NCI-H510A treated with DMSO at 0.1 percent for 48 hours (cell line): Measurements from ENCODE around the gene MKLN1.
A peak's percentile ranks its signal among the peaks of the same experiment; 100 is the strongest.

ENCODE experiments used
- DNase-seq: peaks from one replicate; lab custom pipeline; 2025; lab: John Stamatoyannopoulos, UW

The MKLN1 gene

DNA sequence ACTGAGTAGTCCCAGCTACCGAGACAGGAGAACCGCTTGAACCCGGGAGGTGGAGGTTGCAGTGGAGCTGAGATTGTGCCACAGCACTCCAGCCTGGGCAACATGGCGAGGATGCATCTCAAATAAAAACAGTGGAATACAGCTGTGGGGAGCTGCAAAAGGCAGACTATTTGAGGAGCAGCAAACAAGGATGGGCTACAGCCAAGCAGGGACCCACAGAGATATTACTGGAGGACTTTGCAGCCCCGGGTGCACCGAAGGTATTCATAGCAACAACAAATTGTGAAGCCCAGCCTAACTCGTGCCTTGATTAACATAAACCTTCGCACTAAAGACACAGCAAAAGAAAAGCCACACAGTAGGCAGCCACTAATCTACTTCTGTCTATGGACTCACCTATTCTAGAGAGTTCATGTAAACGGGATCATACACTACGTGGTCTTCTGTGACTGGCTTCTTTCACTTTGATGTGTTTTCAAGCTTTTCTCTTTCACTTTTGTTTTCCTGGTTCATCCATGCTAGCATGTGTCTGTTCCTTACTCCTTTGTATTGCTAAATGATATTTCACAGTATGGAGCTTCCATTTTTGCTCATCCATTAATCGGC, 194.8 kb downstream of the MKLN1 start:
- no peak for DNase-seq

DNA sequence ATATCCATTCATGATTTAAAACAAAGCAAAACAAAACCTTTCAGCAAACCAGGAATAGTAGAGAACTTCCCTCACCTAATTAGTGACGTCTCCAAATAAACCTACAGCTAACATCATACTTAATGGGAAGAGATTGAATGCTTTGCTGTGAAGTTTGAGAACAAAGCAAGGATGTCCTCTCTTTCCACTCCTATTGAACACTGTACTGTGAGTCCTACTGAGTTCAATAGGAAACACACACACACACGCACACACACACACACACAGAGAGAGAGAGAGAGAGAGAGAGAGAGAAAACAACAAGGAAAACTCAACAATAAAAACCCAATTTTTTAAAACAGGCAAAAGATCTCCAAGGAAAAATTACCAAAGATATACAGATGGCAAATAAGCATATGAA, 196.4 kb downstream of the MKLN1 start:
- no peak for DNase-seq

DNA sequence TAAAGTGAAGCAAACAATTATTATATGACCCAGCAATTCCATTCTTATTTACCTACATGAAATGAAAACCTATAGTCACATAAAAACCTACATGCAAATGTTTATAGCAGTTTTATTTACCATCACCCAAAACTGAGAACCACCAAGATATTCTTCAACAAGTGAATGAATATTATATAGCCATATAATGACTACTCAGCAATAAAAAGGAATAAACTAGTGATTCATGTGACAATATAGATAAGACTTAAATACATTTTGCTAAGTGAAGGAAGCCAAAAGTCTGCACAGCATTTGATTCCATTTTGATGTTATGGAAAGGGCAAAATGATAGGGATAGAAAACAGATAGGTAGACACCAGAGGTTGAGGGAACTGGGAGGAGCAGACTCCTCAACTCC, 197.0 kb downstream of the MKLN1 start:
- DNase-seq = no peak

DNA sequence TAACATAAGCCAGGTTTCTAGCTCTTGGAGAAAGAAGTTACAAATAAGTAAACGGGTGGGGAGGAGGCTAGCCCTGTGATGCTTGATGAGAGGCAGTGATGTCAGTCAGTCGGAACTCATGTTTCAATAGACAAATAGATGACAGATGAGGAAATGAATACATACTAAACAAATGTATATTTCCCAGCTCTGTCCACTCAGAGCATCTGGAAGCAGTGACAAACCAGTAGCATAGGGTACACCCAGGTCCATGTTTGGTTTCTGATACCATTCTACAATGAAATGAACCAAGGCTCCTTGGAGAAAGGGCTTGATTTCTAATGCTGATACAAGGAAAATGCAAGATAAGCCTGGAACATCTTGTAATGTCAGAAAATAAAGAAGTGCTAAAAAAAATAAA, 198.1 kb downstream of the MKLN1 start:
- peak; percentile 12 for DNase-seq

DNA sequence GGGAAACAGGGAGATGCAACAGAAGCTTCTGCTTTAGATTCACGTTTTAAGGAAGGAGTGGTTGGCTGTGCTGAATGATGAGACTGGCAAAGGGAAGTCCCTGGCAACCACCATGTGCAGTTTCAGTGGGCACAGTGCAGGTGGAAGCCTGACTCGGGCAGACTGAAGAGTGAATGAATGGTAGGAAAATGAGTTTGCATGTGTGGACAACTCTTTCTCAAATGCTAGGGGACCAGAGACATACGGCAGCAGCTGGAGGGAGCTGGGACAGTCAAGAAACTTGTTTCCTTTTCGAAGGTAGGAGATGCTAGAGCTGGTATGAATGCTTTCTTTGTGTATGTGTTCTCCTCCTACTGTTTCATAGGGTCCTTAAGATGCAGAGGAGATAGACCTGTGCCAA, 199.8 kb downstream of the MKLN1 start:
- DNase-seq = no peak

DNA sequence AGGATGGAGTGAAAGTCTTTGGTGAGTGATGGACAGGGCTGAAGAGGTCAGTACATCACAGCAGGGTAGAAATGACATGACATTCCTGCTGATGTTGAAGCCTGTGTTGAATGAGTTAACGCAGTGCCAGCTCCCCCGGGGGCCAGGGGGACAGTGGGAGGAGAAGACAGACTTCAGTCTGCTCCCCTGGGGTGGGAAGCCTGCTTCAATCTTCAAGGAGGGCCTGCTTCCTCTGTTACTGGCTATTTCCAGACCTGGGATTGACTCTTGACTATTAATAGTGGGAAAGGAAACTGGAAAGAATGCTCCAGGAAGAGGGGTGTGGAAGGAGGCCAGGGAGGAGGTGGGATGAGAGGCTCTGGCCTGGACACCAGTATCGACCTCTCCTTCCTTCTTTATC, 201.5 kb downstream of the MKLN1 start:
- DNase-seq = no peak

DNA sequence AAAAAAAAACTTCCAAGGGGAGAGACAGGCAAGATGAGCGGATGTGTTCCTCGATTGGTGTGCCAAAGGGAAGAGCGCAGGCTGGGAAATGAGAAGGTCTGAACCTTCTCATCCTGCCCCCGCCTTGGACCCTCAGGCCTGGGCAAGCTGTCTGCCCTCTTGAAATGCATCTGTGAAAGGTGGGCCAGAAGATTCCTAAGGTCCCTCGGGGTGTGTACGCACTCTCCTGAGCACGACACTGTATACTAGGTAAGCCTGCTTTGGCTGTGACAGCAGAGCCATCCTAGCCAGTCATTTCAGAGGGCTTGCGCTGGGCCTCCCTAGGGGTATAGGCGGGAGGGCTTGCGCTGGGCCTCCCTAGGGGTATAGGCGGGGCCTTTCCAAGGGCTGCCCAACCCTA, 201.9 kb downstream of the MKLN1 start:
- no peak for DNase-seq

DNA sequence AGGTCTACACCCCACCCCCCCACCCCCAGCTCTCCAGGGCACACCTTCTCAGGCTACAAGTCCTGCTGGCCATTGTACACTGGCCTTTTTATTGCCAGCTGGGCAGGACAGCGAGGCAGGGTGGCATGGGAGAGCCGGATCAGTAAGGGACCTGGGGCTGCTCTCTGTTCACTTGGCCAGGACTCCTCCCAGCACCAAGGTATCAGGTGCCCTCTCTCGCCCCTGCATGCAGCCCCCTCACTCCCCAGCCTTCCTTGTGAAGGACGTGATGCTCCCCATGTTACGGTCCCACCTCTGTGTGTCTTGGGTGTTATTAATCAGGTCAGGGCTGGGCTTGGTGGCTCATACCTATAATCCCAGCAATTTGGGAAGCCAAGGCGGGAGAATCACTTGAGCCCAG, 202.5 kb downstream of the MKLN1 start:
- no peak for DNase-seq

DNA sequence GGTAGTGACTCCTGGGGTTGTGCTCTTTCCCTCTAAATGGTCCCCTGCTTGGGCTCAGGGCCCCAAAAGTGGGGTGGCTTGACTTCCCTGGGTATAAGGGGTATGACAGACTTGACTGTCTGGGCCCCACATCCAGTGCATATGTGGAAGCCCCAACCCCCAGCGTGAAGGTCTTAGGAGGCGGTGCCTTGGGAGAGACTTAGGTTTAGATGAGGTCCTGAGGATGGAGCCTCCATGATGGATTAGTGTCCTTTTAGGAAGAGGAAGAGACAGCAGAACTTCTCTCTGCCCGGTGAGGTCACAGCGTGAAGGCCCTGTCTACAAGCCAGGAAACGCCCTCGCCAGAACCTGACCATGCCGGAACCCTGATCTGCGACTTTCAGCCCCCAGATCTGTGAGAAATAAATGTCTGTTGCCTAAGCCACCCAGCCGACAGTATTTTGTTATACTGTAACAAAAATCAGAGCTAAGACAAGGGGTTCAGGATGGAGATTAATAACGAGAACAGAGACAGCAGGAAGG, 205.0 kb downstream of the MKLN1 start:
- DNase-seq = no peak

DNA sequence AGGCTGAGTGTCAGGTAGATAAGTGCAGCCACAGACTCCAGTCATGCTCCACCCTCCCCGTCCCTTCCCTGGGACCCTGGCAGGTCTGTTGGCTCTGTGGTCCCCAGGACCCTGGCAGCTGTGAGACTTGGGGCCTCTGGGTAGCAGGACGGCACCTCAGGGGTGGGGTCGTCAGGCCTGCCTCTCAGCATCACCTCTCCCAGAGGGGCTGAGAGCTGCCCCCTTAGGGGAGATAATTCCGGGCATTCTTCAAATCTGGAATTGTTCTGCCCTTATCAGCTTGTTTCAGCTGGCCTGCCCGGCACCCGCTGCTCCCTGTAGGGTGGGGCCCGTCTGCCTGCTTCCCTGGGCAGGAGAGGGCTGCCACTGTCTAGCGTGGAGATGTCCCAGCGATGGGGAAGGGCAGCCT, 205.5 kb downstream of the MKLN1 start:
- DNase-seq = no peak

DNA sequence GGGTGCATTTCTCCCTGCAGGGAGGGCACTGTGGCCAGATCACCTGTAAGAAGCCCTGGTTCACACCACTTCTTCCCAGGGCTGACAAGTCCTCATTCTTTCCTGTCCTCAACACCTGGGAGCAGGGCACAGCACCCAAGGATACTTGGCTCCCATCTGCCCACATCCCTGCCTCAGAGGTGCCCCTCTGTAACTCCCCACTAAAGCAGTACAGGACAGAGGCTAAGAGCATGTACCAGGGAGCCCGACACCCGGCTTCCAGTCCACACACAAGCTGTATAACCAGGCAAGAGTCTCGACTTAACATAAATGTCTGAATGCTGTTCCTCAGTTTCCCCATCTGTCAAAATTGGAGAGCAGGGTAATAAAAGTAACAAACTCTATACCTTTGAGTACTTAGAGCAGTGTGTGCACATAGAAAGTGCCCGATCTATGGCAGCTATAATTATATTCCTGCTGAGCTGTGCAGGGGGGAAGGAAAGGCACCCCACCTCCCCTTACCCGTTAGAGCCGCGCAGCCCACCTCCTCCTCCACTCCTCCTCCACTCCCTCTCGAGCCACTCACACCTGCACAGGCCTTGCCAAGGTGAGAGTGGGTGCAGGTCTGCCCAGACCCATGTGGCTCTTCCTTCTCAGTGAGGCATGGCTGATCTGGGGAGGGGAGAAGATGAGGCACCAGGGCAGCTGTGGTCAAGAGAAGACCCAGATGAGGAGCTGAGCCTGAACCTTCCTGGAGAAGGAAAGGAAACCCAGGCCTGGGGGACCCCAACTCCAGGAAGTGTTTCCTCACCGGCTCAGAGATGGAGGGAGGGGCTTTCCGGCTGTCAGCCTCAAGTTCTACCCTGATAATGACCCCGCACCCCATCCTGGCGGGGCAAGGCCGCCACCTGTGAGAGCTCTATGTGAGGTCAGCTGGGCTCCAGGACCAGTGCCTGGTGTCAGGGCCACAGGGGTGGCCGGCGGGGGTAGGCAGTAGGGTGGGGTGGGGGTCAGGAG, 206.2 kb downstream of the MKLN1 start:
- no peak for DNase-seq

DNA sequence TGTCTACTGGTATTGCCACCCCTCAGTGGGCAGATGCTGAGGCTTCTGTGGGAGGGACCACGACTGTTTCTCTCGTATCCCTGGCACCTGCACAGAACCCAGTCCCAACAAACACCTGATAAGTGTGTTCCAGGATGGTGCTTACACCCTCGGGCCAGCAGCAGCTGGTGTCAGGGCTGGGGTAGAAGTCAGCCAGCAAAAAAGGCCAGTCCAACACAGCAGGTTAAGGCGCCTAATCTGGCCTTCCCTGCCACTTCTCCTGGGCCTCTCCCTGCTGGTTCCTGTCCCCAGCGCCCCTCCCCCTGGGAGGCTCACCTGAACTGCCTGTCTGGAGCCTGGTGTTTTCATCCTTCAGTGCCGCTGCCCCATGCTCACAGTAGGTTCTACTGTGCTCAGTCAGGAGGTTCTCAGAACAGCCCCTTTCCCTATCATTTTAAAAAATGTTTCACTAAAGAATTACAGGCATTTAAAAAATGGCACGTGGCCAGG, 208.7 kb downstream of the MKLN1 start:
- DNase-seq = no peak

DNA sequence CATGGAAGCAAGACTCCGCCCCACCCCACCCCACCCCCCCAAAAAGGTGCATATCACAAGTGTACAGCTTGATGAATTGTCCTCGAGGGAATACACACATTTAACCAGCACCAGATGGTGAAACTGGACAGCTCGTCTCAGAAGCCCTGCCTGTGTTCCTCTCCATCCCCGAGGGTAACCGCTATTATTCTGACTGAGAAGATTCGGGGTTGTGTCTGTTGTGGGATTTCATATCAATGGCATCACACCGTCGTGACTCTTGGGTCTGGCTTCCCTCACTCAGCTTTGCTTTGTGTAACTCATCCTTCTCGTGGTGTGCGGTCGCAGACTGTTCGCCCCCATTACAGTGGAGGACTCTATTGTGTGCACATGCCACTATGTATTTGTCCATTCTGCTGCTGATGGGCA, 209.9 kb downstream of the MKLN1 start:
- no peak for DNase-seq

DNA sequence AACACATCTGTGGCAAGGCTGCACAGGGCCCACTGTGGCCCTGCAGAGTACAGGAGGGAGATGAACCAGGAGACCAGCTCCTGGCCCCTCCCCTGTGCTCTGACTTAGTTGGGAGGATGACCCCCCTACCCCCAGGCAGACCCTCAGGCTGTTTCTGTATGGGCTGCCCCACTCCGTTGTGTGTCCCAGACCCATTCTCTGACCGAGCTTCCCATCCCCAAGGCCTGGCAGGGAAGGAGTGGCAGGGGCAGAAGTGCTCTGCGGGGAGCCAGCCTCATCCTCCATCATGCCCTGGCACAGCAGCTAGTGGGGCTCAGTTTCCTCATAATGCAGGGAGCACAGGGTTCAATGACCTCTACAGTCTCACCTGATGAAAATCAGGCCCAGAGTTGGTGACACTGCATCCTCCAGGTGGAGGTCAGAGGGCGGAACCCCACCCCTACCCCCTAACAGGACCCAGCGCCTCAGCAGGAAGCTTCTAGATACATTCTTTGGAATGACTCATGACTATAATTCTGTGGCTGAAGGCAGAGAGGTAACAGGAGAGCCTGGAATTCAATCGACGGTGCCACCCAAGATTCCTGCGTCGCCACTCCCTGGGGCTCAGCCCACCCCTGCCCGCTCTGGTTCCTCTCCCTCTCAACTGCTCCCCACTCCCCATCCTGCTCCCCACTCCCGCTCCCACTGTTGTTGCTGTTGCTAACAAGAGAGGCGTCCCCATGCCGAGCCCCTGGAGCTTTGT, 210.6 kb downstream of the MKLN1 start:
- no peak for DNase-seq

DNA sequence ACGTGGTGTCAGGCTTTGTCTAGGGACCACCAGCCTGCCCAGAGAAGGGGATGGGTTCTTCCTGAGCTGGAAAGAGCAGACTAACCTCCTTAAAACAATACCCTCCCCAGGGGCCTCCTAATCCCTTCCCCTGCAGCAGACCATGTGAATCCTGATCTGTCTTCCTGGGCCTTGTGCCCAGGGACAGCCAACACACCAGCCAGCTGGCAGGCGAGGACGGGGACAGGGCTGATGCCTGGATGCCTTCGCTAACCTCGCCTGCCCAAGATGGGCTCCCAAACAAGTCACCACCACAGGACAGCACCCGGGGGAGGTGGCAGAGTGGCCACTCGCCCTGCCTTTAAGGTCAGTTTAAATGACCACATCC, 211.1 kb downstream of the MKLN1 start:
- DNase-seq = no peak

DNA sequence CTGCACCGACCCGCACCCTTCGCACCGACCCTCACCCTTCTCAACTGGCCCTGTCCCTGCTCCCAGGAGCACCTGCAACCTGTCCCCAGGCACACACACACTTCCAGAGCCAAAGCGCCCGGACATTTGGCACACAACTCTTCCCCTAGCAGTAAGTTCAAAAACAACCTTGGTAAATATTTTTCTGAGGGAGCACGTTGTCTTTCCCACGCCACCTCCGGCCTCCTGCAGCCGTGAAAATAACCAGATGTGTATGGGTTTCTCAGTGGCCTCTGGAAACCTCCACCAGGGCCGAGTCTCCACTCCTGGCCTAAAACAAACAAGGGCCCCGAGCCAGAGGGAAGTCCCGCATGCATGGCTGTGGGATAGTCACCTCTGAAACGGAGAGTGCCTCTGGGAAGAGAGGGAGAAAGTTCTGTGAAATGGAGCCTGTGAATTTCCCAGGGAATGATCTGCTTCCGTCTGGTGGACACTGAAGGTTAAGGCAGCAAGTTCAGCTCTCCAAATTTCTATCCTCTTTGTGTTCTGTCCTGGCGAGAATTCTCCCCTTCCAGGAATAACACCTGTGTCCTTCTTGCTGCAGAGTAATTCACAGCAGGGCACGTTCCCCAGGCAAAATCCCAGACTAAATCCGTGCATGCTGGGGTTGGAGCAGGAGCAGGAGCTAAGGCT, 213.0 kb downstream of the MKLN1 start:
- DNase-seq = no peak

DNA sequence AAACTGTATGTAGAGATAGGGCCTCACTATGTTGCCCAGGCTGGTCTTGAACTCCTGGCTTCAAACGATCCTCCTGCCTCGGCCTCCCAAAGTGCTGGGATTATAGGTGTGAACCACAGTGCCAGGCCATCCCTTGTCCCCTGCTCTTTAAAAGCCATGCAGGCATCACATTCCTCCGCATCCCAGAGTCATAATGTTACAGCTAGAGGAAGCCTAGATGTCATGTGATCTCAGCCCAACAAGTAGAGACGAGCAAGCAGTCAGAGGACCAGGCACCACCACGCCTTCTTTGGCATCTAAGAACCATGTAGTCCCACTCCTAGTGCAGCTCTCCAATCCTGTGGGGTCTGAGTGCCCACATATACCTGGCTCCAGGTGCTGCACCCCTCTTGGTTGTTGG, 215.6 kb downstream of the MKLN1 start:
- no peak for DNase-seq

DNA sequence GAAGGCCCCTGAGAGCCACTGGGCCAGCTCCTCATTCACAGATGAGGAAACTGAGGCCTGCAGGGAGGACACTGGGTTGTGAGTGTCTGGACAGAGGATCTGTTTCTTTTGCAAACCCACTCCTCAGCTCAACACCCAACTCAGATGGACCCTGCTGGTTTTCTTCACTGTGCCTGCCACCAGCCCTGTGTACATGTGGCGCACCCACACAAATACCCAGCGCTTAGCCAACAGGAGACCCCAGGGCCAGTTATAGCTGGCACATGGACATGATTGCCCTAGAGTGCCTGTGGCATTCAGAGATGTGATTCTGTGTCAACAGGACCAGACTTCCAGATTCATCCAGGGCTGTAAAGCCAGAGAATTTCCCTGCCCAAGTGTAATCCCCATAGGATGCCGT, 216.3 kb downstream of the MKLN1 start:
- no peak for DNase-seq

DNA sequence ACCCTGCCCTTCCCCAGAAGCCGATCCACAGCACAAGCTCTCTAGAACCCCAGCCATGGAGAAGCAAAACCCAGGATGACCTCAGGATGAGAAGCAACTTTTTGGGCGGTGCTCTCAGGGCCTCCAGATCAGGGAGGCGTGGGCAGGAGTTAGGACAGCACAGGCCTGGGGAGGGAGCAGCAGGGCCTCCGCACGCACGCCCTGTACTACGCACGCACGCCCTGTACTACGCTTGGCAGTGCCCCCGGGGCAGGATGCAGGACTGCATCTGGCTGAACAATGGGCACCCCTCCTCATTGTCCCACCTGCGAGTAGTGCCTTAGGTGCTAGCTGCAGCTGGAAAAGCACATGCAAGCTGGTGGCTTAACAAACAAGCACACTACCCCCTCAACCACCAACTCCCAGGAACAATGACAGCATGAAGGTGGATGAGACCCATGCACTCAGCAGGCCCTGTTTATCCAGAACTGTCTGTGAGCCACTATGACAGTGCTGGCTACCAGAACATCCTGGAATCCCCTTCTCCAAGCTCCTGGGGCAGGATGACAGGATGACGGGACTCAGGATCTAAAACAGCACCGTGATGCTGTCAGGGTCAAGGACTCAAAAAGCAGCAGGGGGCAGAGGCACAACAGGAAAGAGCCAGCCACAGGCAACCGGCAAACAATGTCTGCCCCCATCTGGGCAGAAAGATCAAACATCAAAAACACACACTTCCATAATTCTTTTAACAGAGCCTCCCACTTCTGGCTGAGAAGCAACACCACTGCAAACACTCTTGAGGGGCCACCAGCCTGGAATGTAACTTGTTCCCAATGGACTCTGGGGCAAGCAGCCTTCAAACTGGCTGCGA, 217.0 kb downstream of the MKLN1 start:
- peak; percentile 40 for DNase-seq

DNA sequence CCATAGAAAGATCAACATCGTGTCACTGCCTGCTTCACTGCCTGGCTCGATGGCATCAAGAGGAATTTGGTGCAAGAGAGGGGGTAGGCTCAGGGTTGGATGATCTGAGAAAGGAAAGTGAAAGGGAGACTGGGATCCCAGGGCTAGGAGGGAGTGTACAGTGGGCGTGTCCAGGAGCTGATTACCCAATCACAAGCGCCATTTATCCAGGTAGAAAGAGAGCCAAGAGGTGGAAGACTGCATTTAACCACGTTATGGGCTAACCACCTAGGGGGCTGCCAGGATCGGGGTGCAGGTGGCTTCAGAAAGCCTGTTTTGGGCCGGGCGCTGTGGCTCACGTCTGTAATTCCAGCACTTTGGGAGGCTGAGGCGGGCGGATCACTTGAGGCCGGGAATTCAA, 218.4 kb downstream of the MKLN1 start:
- peak; percentile 30 for DNase-seq
